Measurements from ENCODE around the gene LNX1. TPM values are rescaled to one million over a fixed set of nuclear protein-coding genes. Genes with fewer than 3 reads are reported as not detected.

LNX1 gene
- polyA plus RNA-seq, 3 donors: 0.09 to 0.13 TPM; not detected in 1

DNA sequence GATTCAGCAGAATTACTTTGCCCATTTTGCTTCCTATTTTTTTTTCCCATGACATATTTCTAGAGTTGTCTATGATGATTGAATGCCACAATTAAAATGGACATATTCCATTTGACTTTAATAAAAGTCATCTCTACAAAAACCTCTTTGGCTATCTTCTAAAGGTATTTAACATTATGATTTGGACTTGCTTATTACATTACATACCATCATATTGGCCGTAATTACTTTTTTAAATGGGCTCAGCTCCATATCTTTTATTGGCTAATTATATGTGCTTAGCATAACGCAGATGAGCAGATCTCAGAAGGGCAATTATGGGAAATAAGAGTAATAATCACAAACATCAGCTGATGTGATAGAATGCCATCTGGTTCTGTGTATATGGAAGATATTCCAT is 4.5 kb upstream of the LNX1 start:
- DNase-seq: no peak
- Histone ChIP-seq H3K36me3 (replicated peaks in 1 of 2; ENCODE audit: control insufficient read depth in 1 of 2, insufficient read depth in 2 of 2, low read length in 2 of 2) (no peaks in the 10 kb centered on the region), H2AFZ (ENCODE audit: insufficient read depth, low read depth, low read length, poor library complexity, severe bottlenecking) (no peak overlapping the region), H3K79me2 (ENCODE audit: insufficient read depth, low read length) (no peaks in the 10 kb centered on the region), H3K4me3 (replicated peaks in 1 of 3; ENCODE audit: low read depth in 2 of 3, low read length in 3 of 3) (no peak overlapping the region), H3K27me3 (ENCODE audit: control insufficient read depth in 2 of 2, insufficient read depth in 2 of 2, low read length in 2 of 2) (no peaks in the 10 kb centered on the region), H4K20me1 (ENCODE audit: insufficient read depth, low read length) (no peaks in the 10 kb centered on the region), H3K4me1 (ENCODE audit: control insufficient read depth in 1 of 2, insufficient read depth in 2 of 2, low read length in 2 of 2) (peaks cover 23 to 24% of the 10 kb centered on the region in 2 donors), H3K4me2 (replicated peaks; ENCODE audit: extremely low read depth, low read length, poor library complexity, severe bottlenecking) (no peak overlapping the region), H3K27ac (ENCODE audit: low read depth in 1 of 2, low read length in 2 of 2) (no peak overlapping the region), H3K9me3 (replicated peaks in 1 of 2; ENCODE audit: control insufficient read depth in 1 of 2, insufficient read depth in 1 of 2, low read length in 2 of 2) (no peaks in the 10 kb centered on the region), H3K9ac (ENCODE audit: insufficient read depth, low read length, poor library complexity, severe bottlenecking) (no peak overlapping the region)
- H3K27ac Mint-ChIP-seq: no peak overlapping the region
- H3K27me3 Mint-ChIP-seq (ENCODE audit: low read depth in 3 of 3): peaks cover under 1 to 11% (median 9%) of the 10 kb centered on the region in 3 donors
- WGBS (ENCODE audit: insufficient coverage): no CpG with 5 or more reads among the region's 2 CpGs
- TF ChIP-seq, protein P1, sequence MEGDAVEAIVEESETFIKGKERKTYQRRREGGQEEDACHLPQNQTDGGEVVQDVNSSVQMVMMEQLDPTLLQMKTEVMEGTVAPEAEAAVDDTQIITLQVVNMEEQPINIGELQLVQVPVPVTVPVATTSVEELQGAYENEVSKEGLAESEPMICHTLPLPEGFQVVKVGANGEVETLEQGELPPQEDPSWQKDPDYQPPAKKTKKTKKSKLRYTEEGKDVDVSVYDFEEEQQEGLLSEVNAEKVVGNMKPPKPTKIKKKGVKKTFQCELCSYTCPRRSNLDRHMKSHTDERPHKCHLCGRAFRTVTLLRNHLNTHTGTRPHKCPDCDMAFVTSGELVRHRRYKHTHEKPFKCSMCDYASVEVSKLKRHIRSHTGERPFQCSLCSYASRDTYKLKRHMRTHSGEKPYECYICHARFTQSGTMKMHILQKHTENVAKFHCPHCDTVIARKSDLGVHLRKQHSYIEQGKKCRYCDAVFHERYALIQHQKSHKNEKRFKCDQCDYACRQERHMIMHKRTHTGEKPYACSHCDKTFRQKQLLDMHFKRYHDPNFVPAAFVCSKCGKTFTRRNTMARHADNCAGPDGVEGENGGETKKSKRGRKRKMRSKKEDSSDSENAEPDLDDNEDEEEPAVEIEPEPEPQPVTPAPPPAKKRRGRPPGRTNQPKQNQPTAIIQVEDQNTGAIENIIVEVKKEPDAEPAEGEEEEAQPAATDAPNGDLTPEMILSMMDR (IDR thresholded peaks at IDR 0.05): no peak
- no peak overlapping the region for H3K4me3 Mint-ChIP-seq
- peaks cover 28% of the 10 kb centered on the region for H3K4me1 Mint-ChIP-seq
- H3K36me3 Mint-ChIP-seq: no peaks in the 10 kb centered on the region
- intact Hi-C loops (cut with micrococcal nuclease): no loop called here
- no peaks in the 10 kb centered on the region for H3K9me3 Mint-ChIP-seq

DNA sequence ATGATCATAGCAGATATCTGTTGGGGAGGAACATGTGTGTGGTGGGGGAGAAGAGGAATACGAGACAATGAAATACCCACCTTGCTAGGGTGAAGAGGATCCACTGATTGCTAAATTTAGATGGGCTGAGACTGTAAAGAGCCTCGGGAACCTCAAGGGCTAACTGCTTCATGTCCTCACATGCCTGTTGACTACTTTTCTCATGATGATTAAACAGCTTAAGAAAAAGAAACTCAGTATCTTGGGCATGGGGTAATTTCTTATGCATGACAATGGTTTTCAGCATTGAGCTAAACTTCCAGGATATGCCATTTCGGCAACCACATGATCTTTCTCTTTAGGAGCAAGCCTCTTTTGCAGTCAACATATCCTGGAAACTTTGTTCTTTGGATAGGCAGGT is 3.9 kb upstream of the LNX1 start:
- no peak overlapping the region for H3K27ac Mint-ChIP-seq
- peaks cover 2 to 13% (median 9%) of the 10 kb centered on the region in 3 donors for H3K27me3 Mint-ChIP-seq (ENCODE audit: low read depth in 3 of 3)
- H3K9me3 ChIP-seq (replicated peaks in 1 of 2; ENCODE audit: control insufficient read depth in 1 of 2, insufficient read depth in 1 of 2, low read length in 2 of 2): no peaks in the 10 kb centered on the region
- no peaks in the 10 kb centered on the region for H3K79me2 ChIP-seq (ENCODE audit: insufficient read depth, low read length)
- no peaks in the 10 kb centered on the region for H3K36me3 ChIP-seq (replicated peaks in 1 of 2; ENCODE audit: control insufficient read depth in 1 of 2, insufficient read depth in 2 of 2, low read length in 2 of 2)
- H3K4me1 ChIP-seq (ENCODE audit: control insufficient read depth in 1 of 2, insufficient read depth in 2 of 2, low read length in 2 of 2): peaks cover 23 to 24% of the 10 kb centered on the region in 2 donors
- no peak for DNase-seq
- H3K9me3 Mint-ChIP-seq: no peaks in the 10 kb centered on the region
- H3K9ac ChIP-seq (ENCODE audit: insufficient read depth, low read length, poor library complexity, severe bottlenecking): no peak overlapping the region
- H3K27ac ChIP-seq (ENCODE audit: low read depth in 1 of 2, low read length in 2 of 2): no peak overlapping the region
- no peaks in the 10 kb centered on the region for H4K20me1 ChIP-seq (ENCODE audit: insufficient read depth, low read length)
- H3K4me1 Mint-ChIP-seq: peaks cover 31% of the 10 kb centered on the region
- H3K27me3 ChIP-seq (ENCODE audit: control insufficient read depth in 2 of 2, insufficient read depth in 2 of 2, low read length in 2 of 2): no peaks in the 10 kb centered on the region
- WGBS (ENCODE audit: insufficient coverage): no CpG with 5 or more reads among the region's 3 CpGs
- TF ChIP-seq, protein P1 (IDR thresholded peaks at IDR 0.05): no peak
- H2AFZ ChIP-seq (ENCODE audit: insufficient read depth, low read depth, low read length, poor library complexity, severe bottlenecking): no peak overlapping the region
- H3K4me3 Mint-ChIP-seq: no peak overlapping the region
- no peak overlapping the region for H3K4me2 ChIP-seq (replicated peaks; ENCODE audit: extremely low read depth, low read length, poor library complexity, severe bottlenecking)
- no peaks in the 10 kb centered on the region for H3K36me3 Mint-ChIP-seq
- intact Hi-C loops (cut with micrococcal nuclease): no loop called here
- H3K4me3 ChIP-seq (replicated peaks in 1 of 3; ENCODE audit: low read depth in 2 of 3, low read length in 3 of 3): no peak overlapping the region

Data from CD14-positive monocyte (primary cell).